AG09319 (cell line): ENCODE measurements around the gene SPIB.

Experiments used
- DNase-seq: peaks from one replicate; pipeline ENCODE4 v3.0.0-alpha.2; 2010; ENCODE audit warnings: low read depth; ENCODE audit errors: extremely low read depth
- TF ChIP-seq, protein P1 (sequence below): IDR thresholded peaks from 2 replicates; pipeline ENCODE4 v1.5.1; 2011; ENCODE audit warnings: low read depth, mild to moderate bottlenecking, inconsistent platforms, low read length, moderate library complexity

SPIB gene

DNA sequence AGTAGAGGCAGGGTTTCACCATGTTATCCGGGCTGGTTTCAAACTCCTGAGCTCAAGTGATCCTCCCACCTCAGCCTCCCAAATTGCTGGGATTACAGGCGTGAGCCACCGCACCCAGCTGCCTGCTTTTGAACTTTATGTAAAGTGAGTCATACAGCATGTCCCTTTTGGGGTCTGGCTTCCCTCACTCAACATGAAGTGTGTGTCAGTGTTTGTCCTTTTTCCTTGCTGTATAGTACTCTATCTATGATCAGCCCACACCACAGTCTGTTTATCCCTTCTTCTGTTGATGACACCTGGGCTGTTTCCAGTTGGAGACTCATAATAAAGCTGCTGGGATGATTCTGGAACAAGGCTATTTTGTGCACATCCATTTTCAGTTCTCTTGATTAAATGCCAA, 2.1 kb downstream of the SPIB start:
- DNase-seq: no peak
- TF ChIP-seq, protein P1, sequence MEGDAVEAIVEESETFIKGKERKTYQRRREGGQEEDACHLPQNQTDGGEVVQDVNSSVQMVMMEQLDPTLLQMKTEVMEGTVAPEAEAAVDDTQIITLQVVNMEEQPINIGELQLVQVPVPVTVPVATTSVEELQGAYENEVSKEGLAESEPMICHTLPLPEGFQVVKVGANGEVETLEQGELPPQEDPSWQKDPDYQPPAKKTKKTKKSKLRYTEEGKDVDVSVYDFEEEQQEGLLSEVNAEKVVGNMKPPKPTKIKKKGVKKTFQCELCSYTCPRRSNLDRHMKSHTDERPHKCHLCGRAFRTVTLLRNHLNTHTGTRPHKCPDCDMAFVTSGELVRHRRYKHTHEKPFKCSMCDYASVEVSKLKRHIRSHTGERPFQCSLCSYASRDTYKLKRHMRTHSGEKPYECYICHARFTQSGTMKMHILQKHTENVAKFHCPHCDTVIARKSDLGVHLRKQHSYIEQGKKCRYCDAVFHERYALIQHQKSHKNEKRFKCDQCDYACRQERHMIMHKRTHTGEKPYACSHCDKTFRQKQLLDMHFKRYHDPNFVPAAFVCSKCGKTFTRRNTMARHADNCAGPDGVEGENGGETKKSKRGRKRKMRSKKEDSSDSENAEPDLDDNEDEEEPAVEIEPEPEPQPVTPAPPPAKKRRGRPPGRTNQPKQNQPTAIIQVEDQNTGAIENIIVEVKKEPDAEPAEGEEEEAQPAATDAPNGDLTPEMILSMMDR: no peak

DNA sequence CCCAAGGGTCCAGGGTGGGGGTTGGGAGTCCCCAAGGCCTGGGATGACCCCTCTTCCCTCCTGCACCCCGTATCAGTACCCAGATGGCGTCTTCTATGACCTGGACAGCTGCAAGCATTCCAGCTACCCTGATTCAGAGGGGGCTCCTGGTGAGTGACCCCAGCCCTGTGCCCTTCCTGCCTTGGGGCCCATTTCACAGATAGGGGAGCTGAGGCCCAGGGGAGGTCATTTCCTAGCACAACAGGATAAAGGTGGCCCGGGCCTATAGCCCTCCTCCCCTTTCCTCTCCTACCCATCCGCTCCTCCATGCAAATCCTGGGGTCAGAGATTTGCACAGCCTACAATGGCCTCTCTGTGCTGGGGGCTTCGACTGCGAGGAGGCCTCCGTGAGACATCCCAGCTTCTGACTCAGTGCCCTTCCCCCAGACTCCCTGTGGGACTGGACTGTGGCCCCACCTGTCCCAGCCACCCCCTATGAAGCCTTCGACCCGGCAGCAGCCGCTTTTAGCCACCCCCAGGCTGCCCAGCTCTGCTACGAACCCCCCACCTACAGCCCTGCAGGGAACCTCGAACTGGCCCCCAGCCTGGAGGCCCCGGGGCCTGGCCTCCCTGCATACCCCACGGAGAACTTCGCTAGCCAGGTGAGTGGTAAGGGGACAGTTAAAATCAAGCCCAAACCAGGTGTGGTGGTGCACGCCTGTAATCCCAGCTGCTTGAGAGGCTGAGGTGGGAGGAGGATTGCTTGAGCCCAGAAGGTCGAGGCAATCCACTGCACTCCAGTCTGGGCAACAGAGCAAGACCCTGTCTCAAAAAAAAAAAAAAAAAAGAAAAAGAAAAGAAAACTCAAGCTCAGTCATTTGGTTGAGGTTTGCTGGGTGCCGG, 3.9 kb downstream of the SPIB start:
- DNase-seq: no peak
- TF ChIP-seq, protein P1: no peak

DNA sequence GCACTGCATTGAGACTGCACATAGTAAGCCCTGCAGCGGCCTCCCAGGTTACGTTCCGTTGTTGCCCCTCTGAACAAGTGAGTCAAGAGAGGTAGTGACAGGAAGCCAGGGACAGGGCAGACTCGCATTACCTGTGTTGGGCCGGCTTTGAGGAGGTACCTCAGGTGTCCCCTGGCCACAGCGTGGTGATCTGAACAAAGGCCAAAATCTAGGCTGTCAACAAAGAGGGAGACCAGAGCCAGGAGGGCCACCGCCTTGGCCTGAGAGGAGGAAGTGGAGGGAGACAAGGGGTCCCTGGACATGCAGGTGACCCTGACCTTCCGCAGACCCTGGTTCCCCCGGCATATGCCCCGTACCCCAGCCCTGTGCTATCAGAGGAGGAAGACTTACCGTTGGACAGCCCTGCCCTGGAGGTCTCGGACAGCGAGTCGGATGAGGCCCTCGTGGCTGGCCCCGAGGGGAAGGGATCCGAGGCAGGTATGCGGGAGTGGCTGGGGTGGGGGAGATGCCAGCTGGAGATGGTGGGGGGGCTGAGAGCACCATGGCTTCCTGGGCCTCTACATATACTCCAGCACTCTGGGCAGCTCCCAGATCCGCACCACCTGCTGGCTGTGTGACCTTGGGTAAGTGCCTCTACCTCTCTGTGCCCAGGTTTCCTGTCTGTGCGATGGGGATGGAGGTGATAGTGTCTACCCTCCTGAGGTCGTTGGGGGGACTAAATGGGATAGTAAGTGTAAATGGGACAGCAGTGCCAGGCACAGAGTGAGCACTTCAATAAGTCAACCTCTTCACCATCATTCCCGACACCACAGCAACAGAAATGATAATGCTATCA, 4.8 kb downstream of the SPIB start:
- no peak for DNase-seq
- TF ChIP-seq, protein P1: no peak

- TF ChIP-seq, protein P1: no peak
- no peak for DNase-seq
Measured at GRCh38 chr19:50425581-50425980, 6.8 kb downstream of the SPIB start.

DNA sequence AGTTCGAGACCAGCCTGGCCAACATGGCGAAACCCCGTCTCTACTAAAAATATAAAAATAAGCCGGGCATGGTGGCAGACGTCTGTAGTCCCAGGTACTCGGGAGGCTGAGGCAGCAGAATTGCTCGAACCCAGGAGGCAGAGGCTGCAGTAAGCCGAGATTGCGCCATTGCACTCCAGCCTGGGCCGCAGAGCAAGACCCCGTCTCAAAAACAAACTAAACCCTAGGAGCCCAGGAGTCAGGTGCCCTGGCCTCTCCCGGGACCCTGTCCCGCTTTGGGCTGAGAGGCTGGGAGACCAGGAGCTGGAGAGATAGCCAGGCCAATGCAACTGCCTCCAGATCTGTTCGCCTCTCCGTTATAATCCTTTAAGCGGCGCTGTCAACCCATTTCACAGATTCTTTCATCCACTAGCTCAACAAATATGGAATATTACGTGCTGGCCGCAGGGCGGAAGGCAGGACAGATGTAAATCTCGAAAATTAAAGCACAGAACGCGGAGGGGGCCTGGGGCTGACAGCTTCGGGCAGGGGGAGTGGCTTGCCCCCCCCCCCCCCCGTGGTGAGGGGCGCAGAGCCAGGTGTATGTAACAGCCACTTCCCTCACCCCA, 8.7 kb downstream of the SPIB start:
- no peak for DNase-seq
- TF ChIP-seq, protein P1: no peak

- TF ChIP-seq, protein P1: no peak
- DNase-seq: peak; percentile 25
Measured at GRCh38 chr19:50427997-50428425, 9.3 kb downstream of the SPIB start.
